ENCODE results near the gene ACOT7. TPM values are rescaled to one million over a fixed set of nuclear protein-coding genes. Genes with fewer than 3 reads are reported as not detected.

ACOT7 gene
- total RNA-seq, 1 experiment from 2014 or later: 120 TPM

- H3K4me1 ChIP-seq (ENCODE audit: control insufficient read depth, insufficient read depth, low read length): peaks cover 13% of the 10 kb centered on the region
- H3K27me3 ChIP-seq (ENCODE audit: control insufficient read depth, insufficient read depth, low read length): no peaks in the 10 kb centered on the region
- no peaks in the 10 kb centered on the region for H3K36me3 ChIP-seq (ENCODE audit: control insufficient read depth, insufficient read depth, low read length)
- DNase-seq (ENCODE audit: low read depth, low spot score): no peak
- ATAC-seq: peak; percentile 47
- H3K9me3 ChIP-seq (ENCODE audit: control insufficient read depth, insufficient read depth, low read depth, low read length): no peaks in the 10 kb centered on the region
- in situ Hi-C loops (cut with HindIII; ENCODE audit: low pct_unique_long_range_greater_than_20kb, low sequenced_read_pairs): no loop called here
- POLR2A ChIA-PET: no interaction called here
- TF ChIP-seq, protein P1, sequence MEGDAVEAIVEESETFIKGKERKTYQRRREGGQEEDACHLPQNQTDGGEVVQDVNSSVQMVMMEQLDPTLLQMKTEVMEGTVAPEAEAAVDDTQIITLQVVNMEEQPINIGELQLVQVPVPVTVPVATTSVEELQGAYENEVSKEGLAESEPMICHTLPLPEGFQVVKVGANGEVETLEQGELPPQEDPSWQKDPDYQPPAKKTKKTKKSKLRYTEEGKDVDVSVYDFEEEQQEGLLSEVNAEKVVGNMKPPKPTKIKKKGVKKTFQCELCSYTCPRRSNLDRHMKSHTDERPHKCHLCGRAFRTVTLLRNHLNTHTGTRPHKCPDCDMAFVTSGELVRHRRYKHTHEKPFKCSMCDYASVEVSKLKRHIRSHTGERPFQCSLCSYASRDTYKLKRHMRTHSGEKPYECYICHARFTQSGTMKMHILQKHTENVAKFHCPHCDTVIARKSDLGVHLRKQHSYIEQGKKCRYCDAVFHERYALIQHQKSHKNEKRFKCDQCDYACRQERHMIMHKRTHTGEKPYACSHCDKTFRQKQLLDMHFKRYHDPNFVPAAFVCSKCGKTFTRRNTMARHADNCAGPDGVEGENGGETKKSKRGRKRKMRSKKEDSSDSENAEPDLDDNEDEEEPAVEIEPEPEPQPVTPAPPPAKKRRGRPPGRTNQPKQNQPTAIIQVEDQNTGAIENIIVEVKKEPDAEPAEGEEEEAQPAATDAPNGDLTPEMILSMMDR (IDR thresholded peaks at IDR 0.05): no peak
- TF ChIP-seq TCF7L2 (IDR thresholded peaks at IDR 0.05; ENCODE audit: low read depth, low read length): no peak
- TF ChIP-seq POLR2AphosphoS5 (IDR thresholded peaks at IDR 0.05; ENCODE audit: low read depth, low read length): peak; percentile 28; the same call in 1 of the 2 replicates
- TF ChIP-seq SIN3A (IDR thresholded peaks at IDR 0.05; ENCODE audit: borderline replicate concordance, insufficient read depth, low read depth, low read length): peak; percentile 41
- intact Hi-C loops (cut with micrococcal nuclease; ENCODE audit: unreplicated experiment): no loop called here
- CTCF ChIA-PET: interaction anchor here (0.6 to 0.9 kb wide), 5 partner anchors 34 to 205 kb away, joined by 3 to 4 read pairs (median 4); no protein-coding TSS in a partner anchor
- H3K4me3 ChIP-seq (ENCODE audit: low read depth in 2 of 2, low read length in 2 of 2): peak overlapping the region; percentile 50 to 64
- H3K27ac ChIP-seq (ENCODE audit: low read length): peak overlapping the region; percentile 68
- no TSS peak for BruUV-seq (replicated peaks)
Measured at GRCh38 chr1:6392809-6393399, 663 bp downstream of the ACOT7 start.

DNA sequence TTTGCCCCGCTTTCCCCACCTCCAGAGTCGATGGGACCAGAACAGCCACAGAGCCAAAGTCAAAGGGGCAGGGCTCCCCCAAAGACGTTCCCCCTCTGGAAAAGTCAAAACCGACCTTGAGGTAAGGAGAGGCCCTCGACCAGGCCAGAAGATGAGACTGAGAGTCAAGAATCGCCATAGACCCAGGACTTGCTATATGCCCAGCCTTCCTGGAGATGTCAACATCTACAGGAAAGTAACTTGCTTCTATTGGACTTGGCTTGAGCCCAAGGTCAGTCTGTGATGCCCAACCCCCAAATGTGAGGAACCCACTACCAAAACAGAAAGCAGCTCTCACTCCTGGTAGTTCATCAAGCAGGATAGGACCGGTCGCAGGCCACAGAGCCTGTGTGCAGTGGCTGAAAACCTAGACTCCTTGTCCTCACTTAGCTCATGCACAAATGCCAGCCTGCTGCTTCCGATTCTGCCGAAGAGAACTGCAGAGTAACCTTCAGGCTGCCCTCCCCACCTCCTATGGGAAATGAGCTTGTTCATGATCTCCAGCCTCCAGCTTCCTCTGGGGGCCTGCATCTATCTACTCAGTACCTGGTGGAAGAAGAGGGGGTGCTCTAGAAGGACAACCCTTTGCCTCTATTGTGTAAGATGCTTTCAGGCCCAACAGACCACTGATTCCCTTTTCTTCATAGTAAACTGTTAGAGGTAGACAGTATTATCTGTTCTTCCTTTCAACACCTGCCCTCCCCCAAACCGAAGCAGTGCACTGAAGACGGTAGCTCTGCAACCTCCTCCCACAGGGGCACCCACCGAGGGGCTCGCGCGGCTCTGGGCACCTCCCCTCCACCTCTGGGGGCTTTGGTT lies 1.4 kb downstream of the ACOT7 start:
- POLR2A ChIA-PET: interaction anchor here (0.9 kb wide), 1 partner anchor 12 kb away, joined by 7 read pairs; no protein-coding TSS in a partner anchor
- H3K4me3 ChIP-seq (ENCODE audit: low read depth in 2 of 2, low read length in 2 of 2): peak overlapping the region; percentile 50 to 64
- TSS peak; percentile 69 for BruUV-seq (replicated peaks)
- CTCF ChIA-PET: no interaction called here
- H3K36me3 ChIP-seq (ENCODE audit: control insufficient read depth, insufficient read depth, low read length): no peaks in the 10 kb centered on the region
- ATAC-seq (no peak), DNase-seq (ENCODE audit: low read depth, low spot score) (no peak)
- H3K4me1 ChIP-seq (ENCODE audit: control insufficient read depth, insufficient read depth, low read length): peaks cover 17% of the 10 kb centered on the region
- in situ Hi-C loops (cut with HindIII; ENCODE audit: low pct_unique_long_range_greater_than_20kb, low sequenced_read_pairs): no loop called here
- no peaks in the 10 kb centered on the region for H3K9me3 ChIP-seq (ENCODE audit: control insufficient read depth, insufficient read depth, low read depth, low read length)
- intact Hi-C loops (cut with micrococcal nuclease; ENCODE audit: unreplicated experiment): no loop called here
- no peak for TF ChIP-seq REST (IDR thresholded peaks at IDR 0.05; ENCODE audit: insufficient read depth in 1 of 2, low read depth in 2 of 2, low read length in 1 of 2)
- no peak for TF ChIP-seq POLR2AphosphoS5 (IDR thresholded peaks at IDR 0.05; ENCODE audit: low read depth, low read length)
- no peak for TF ChIP-seq SIN3A (IDR thresholded peaks at IDR 0.05; ENCODE audit: borderline replicate concordance, insufficient read depth, low read depth, low read length)
- TF ChIP-seq TCF7L2 (IDR thresholded peaks at IDR 0.05; ENCODE audit: low read depth, low read length): no peak
- TF ChIP-seq, protein P1 (IDR thresholded peaks at IDR 0.05): no peak
- H3K27me3 ChIP-seq (ENCODE audit: control insufficient read depth, insufficient read depth, low read length): no peaks in the 10 kb centered on the region
- H3K27ac ChIP-seq (ENCODE audit: low read length): peak overlapping the region; percentile 68

All from Panc1 (cell line).